ENCODE measurements around the gene GAS5.

The GAS5 gene

GRCh38 chr1:173823781-173824314 lies 43.9 kb downstream of the GAS5 start:
- DNase-seq, result no peak

GRCh38 chr1:173821680-173822079 lies 46.1 kb downstream of the GAS5 start:
- DNase-seq, result no peak

GRCh38 chr1:173818459-173818858 lies 49.3 kb downstream of the GAS5 start:
- no peak for DNase-seq
